HepG2 (cell line): ENCODE results near the gene EXOC3L4. TPM values are rescaled to one million over a fixed set of nuclear protein-coding genes. Genes with fewer than 3 reads are reported as not detected.
A peak's percentile ranks its signal among the peaks of the same experiment; 100 is the strongest.

Source experiments
- CHCHD3 ChIP-seq: sonication (generic); formaldehyde crosslinking; IDR thresholded peaks from 2 replicates; pipeline ENCODE4 v1.8.0; 2022; ENCODE audit warnings: mild to moderate bottlenecking, missing genetic modification reagents, moderate library complexity
- CHD2 ChIP-seq: IDR thresholded peaks from 2 replicates; pipeline ENCODE4 v1.6.1; 2011; ENCODE audit warnings: low read depth, low read length, improper control_type of control experiment
- FOXP1 ChIP-seq, 2 experiments: fragments of 450-650 bp in 1 of 2; IDR thresholded peaks; 2 replicates each; pipeline ENCODE4 v1.6.1; 2017 to 2018; ENCODE audit warnings: antibody characterized with exemption in 1 of 2
- HDAC2 ChIP-seq: sonication (generic); formaldehyde crosslinking; IDR thresholded peaks from 2 replicates; pipeline ENCODE4 v1.4.0; 2020; ENCODE audit warnings: missing genetic modification reagents
- HIVEP1 ChIP-seq: sonication (generic); formaldehyde crosslinking; IDR thresholded peaks from 2 replicates; pipeline ENCODE4 v1.4.0; 2020; ENCODE audit warnings: mild to moderate bottlenecking, missing genetic modification reagents
- HNRNPH1 ChIP-seq: fragments of 200-400 bp; formaldehyde crosslinking; optimal IDR thresholded peaks from 2 replicates; pipeline ENCODE3; 2017; ENCODE audit warnings: mild to moderate bottlenecking, low read depth, low read length
- JUNB ChIP-seq: sonication (generic); formaldehyde crosslinking; IDR thresholded peaks from 2 replicates; pipeline ENCODE4 v1.8.0; 2022; ENCODE audit warnings: missing genetic modification reagents, mild to moderate bottlenecking, borderline replicate concordance
- POLR2G ChIP-seq: fragments of 200-400 bp; formaldehyde crosslinking; IDR thresholded peaks from 2 replicates; pipeline ENCODE4 v1.6.1; 2018; ENCODE audit warnings: mild to moderate bottlenecking, low read depth, low read length, moderate library complexity
- RBAK ChIP-seq: sonication (generic); formaldehyde crosslinking; IDR thresholded peaks from 2 replicates; pipeline ENCODE4 v1.5.1; 2020; ENCODE audit warnings: mild to moderate bottlenecking, missing genetic modification reagents
- RBM22 ChIP-seq: fragments of 200-400 bp; formaldehyde crosslinking; optimal IDR thresholded peaks from 2 replicates; pipeline ENCODE3; 2017; ENCODE audit warnings: mild to moderate bottlenecking, low read length, moderate library complexity
- RNF2 ChIP-seq: fragments of 450-650 bp; conservative IDR thresholded peaks from 2 replicates; pipeline ENCODE4 v1.6.1; 2016; ENCODE audit warnings: low read depth
- RXRA ChIP-seq: sonication (generic); formaldehyde crosslinking; IDR thresholded peaks from 2 replicates; pipeline ENCODE4 v1.5.1; 2020; ENCODE audit warnings: missing genetic modification reagents
- ZNF205 ChIP-seq: IDR thresholded peaks from 2 replicates; pipeline ENCODE4 v1.6.1; 2018; ENCODE audit warnings: missing biosample characterization, missing genetic modification reagents
- ZNF564 ChIP-seq: sonication (generic); formaldehyde crosslinking; IDR thresholded peaks from 2 replicates; pipeline ENCODE4 v1.8.1; 2023; ENCODE audit warnings: mild to moderate bottlenecking, missing genetic modification reagents
- ZNF589 ChIP-seq: sonication (generic); formaldehyde crosslinking; conservative IDR thresholded peaks from 2 replicates; pipeline ENCODE4 v1.8.0; 2022; ENCODE audit warnings: mild to moderate bottlenecking, moderate library complexity, missing genetic modification reagents
- ZNF644 ChIP-seq: IDR thresholded peaks from 2 replicates; pipeline ENCODE4 v1.6.1; 2016; ENCODE audit warnings: low read depth
- ZNF7 ChIP-seq: IDR thresholded peaks from 2 replicates; pipeline ENCODE4 v1.6.1; 2016; ENCODE audit warnings: missing biosample characterization, missing genetic modification reagents
- ZNF777 ChIP-seq: sonication (generic); formaldehyde crosslinking; IDR thresholded peaks from 2 replicates; pipeline ENCODE4 v1.4.0; 2020; ENCODE audit warnings: missing genetic modification reagents
- ZSCAN30 ChIP-seq: sonication (generic); formaldehyde crosslinking; IDR thresholded peaks from 2 replicates; pipeline ENCODE4 v1.5.0; 2020; ENCODE audit warnings: mild to moderate bottlenecking, missing genetic modification reagents
- polyA plus RNA-seq, 8 experiments: library from polyadenylated mRNA; depleted of rRNA in 3 of 8; stranded (reverse) in 7 of 8; unstranded in 1 of 8; fragments of >200 nt; fragmentation: Illumina TruSeq in 4 of 8; extraction: Trizol in 4 of 8; gene quantifications; 2 replicates each; pipeline versions ENCODE4 v1.2.1 to v1.2.3, GENCODE V29; 2011 to 2016; ENCODE audit warnings: low read depth in 4 of 8, missing spikeins in 1 of 8, mixed read lengths in 1 of 8; ENCODE audit not compliant: insufficient read depth in 1 of 8
- total RNA-seq, 5 experiments: library from RNA; depleted of rRNA; stranded (reverse); fragments of >200 nt; fragmentation: Illumina TruSeq; extraction: Trizol; gene quantifications; 2 replicates each; pipeline ENCODE4 v1.2.3, GENCODE V29; 2016; ENCODE audit warnings: low read depth in 1 of 5
- TF ChIP-seq, protein P1 (sequence below): sonication (generic); formaldehyde crosslinking; IDR thresholded peaks from 2 replicates; pipeline ENCODE4 v1.5.0; 2020; ENCODE audit warnings: mild to moderate bottlenecking, missing genetic modification reagents, borderline replicate concordance
- TF ChIP-seq, protein P2 (sequence below): sonication (generic); formaldehyde crosslinking; IDR thresholded peaks from 2 replicates; pipeline ENCODE4 v1.4.0; 2020; ENCODE audit warnings: missing genetic modification reagents, borderline replicate concordance
- TF ChIP-seq, protein P3 (sequence below): IDR thresholded peaks from 2 replicates; pipeline ENCODE4 v1.6.1; 2016; ENCODE audit warnings: missing genetic modification reagents, missing compliant biosample characterization
- TF ChIP-seq, protein P4 (sequence below): sonication (generic); formaldehyde crosslinking; IDR thresholded peaks from 2 replicates; pipeline ENCODE4 v1.4.0; 2020; ENCODE audit warnings: missing genetic modification reagents
- TF ChIP-seq, protein P5 (sequence below): sonication (generic); formaldehyde crosslinking; IDR thresholded peaks from 2 replicates; pipeline ENCODE4 v1.5.0; 2020; ENCODE audit warnings: missing genetic modification reagents

EXOC3L4 gene
- total and polyA plus RNA-seq, 2 of the 13 experiments (the other 11 are each of a cell fraction or from before 2014, with no cell fraction given), result 11.8 to 27.0 TPM

DNA sequence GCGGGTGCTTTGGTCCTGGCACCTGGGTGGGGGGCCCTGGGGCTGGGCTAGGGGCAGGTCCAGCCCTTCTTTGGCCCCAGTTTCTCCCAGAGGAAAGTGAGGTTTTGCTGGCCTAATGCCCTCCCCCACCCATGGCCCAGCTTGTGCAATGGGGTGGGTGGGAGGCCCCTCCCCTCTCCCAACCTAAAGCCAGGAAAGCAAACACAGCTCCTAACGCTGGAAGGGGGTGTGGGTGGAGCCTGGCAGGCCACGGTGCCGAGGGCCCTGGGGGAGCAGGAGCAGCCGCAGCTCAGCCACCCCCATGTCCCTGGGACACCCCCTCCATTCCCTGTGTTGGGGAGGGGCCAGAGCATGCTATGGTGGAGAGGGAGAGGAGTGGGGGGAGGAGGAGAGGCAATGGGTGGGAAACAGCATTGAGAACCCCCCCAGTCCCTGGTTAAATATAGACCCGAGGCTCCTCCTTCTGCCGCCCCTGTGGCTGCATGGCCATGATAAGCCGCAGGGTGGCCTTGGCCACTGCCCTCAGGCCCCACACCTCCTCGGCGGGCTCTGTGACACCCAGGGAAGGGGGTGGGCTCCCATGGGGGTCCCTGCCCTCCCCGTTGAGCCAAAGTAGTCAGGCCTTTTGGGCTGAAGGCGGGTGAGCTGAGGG is 4.7 kb downstream of the EXOC3L4 start (continued):
- TF ChIP-seq HNRNPH1 (no peak), ZNF589 (CRISPR knock-in tag) (peak; percentile 66), POLR2G (peak; percentile 89), ZNF7 (CRISPR knock-in tag) (no peak), RBM22 (peak; percentile 93), ZNF564 (peak; percentile 65; the same call in 1 of the 2 replicates), ZNF777 (CRISPR knock-in tag) (peak; percentile 41), CHCHD3 (CRISPR knock-in tag) (no peak), ZNF644 (peak; percentile 22; the same call in 1 of the 2 replicates), JUNB (CRISPR knock-in tag) (no peak), FOXP1 (IDR thresholded peaks at IDR 0.05) (no peak), FOXP1 (CRISPR knock-in tag; IDR thresholded peaks at IDR 0.05) (peak; percentile 74), CHD2 (no peak), ZSCAN30 (CRISPR knock-in tag) (0 out of 2 replicates have a peak, but pooled peaks have one; percentile 51), RBAK (CRISPR knock-in tag) (no peak), ZNF205 (CRISPR knock-in tag) (no peak), RNF2 (0 out of 2 replicates have a peak, but pooled peaks have one; percentile 44), HIVEP1 (CRISPR knock-in tag) (peak; percentile 95), HDAC2 (peak; percentile 72; the same call in 1 of the 2 replicates), RXRA (CRISPR knock-in tag) (peak; percentile 88)
- TF ChIP-seq, protein P1, sequence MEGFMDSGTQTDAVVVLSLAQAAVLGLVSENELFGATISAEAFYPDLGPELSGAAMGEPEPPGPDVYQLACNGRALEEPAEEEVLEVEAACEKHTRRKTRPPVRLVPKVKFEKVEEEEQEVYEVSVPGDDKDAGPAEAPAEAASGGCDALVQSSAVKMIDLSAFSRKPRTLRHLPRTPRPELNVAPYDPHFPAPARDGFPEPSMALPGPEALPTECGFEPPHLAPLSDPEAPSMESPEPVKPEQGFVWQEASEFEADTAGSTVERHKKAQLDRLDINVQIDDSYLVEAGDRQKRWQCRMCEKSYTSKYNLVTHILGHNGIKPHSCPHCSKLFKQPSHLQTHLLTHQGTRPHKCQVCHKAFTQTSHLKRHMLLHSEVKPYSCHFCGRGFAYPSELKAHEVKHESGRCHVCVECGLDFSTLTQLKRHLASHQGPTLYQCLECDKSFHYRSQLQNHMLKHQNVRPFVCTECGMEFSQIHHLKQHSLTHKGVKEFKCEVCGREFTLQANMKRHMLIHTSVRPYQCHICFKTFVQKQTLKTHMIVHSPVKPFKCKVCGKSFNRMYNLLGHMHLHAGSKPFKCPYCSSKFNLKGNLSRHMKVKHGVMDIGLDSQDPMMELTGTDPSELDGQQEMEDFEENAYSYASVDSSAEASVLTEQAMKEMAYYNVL, result peak; percentile 86
- TF ChIP-seq, protein P2, sequence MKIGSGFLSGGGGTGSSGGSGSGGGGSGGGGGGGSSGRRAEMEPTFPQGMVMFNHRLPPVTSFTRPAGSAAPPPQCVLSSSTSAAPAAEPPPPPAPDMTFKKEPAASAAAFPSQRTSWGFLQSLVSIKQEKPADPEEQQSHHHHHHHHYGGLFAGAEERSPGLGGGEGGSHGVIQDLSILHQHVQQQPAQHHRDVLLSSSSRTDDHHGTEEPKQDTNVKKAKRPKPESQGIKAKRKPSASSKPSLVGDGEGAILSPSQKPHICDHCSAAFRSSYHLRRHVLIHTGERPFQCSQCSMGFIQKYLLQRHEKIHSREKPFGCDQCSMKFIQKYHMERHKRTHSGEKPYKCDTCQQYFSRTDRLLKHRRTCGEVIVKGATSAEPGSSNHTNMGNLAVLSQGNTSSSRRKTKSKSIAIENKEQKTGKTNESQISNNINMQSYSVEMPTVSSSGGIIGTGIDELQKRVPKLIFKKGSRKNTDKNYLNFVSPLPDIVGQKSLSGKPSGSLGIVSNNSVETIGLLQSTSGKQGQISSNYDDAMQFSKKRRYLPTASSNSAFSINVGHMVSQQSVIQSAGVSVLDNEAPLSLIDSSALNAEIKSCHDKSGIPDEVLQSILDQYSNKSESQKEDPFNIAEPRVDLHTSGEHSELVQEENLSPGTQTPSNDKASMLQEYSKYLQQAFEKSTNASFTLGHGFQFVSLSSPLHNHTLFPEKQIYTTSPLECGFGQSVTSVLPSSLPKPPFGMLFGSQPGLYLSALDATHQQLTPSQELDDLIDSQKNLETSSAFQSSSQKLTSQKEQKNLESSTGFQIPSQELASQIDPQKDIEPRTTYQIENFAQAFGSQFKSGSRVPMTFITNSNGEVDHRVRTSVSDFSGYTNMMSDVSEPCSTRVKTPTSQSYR, result peak; percentile 97
- TF ChIP-seq, protein P3, sequence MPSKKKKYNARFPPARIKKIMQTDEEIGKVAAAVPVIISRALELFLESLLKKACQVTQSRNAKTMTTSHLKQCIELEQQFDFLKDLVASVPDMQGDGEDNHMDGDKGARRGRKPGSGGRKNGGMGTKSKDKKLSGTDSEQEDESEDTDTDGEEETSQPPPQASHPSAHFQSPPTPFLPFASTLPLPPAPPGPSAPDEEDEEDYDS (CRISPR knock-in tag), result peak; percentile 94
- TF ChIP-seq, protein P4, sequence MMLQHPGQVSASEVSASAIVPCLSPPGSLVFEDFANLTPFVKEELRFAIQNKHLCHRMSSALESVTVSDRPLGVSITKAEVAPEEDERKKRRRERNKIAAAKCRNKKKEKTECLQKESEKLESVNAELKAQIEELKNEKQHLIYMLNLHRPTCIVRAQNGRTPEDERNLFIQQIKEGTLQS (CRISPR knock-in tag), result peak; percentile 53
- TF ChIP-seq, protein P5, sequence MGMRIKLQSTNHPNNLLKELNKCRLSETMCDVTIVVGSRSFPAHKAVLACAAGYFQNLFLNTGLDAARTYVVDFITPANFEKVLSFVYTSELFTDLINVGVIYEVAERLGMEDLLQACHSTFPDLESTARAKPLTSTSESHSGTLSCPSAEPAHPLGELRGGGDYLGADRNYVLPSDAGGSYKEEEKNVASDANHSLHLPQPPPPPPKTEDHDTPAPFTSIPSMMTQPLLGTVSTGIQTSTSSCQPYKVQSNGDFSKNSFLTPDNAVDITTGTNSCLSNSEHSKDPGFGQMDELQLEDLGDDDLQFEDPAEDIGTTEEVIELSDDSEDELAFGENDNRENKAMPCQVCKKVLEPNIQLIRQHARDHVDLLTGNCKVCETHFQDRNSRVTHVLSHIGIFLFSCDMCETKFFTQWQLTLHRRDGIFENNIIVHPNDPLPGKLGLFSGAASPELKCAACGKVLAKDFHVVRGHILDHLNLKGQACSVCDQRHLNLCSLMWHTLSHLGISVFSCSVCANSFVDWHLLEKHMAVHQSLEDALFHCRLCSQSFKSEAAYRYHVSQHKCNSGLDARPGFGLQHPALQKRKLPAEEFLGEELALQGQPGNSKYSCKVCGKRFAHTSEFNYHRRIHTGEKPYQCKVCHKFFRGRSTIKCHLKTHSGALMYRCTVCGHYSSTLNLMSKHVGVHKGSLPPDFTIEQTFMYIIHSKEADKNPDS (CRISPR knock-in tag), result 0 out of 2 replicates have a peak, but pooled peaks have one; percentile 51
